Bronchial epithelial cell (primary cell): Measurements from ENCODE around the gene PMEPA1. TPM values are rescaled to one million over a fixed set of nuclear protein-coding genes. Genes with fewer than 3 reads are reported as not detected.

Experiments used
- DNase-seq: peaks from one replicate; pipeline ENCODE4 v3.0.0-alpha.2; 2010; ENCODE audit warnings: low read depth
- FAIRE-seq: peaks from 2 replicates; lab custom pipeline; 2011; peaks lifted over from hg19 to GRCh38; lab: Jason Lieb, UNC
- H3K27me3 ChIP-seq: 2 replicates; pipeline ENCODE4 v1.5.1; 2011; ENCODE audit warnings: low read length; ENCODE audit not compliant: control insufficient read depth, insufficient read depth
- H3K36me3 ChIP-seq: 2 replicates; pipeline ENCODE4 v1.5.1; 2011; ENCODE audit warnings: low read length; ENCODE audit not compliant: control insufficient read depth, insufficient read depth
- H3K4me3 ChIP-seq: 2 replicates; pipeline ENCODE4 v1.5.1; 2011; ENCODE audit warnings: mild to moderate bottlenecking, low read depth, low read length, control low read depth
- CTCF ChIP-seq: IDR thresholded peaks from 2 replicates; pipeline ENCODE4 v1.5.1; 2011; ENCODE audit warnings: mild to moderate bottlenecking, moderate library complexity, low read length, control low read depth, inconsistent platforms; ENCODE audit not compliant: insufficient read depth, severe bottlenecking
- total RNA-seq: library from RNA; depleted of rRNA; stranded (reverse); fragments of >200 nt; gene quantifications from 2 replicates; pipeline ENCODE4 v1.2.1, GENCODE V29; 2014

PMEPA1 gene
- total RNA-seq, 1 donor from 2014 or later: 51.1 TPM

- Histone ChIP-seq H3K27me3 (no peaks in the 10 kb centered on the region), H3K4me3 (no peak overlapping the region), H3K36me3 (peaks cover 2% of the 10 kb centered on the region)
- FAIRE-seq (no peak), DNase-seq (no peak)
- TF ChIP-seq CTCF: no peak
These were observed 27.4 kb downstream of the PMEPA1 start for GRCh38 chr20:57682184-57683101.

GRCh38 chr20:57680934-57681914 is 28.6 kb downstream of the PMEPA1 start:
- peaks cover 2% of the 10 kb centered on the region for H3K36me3 ChIP-seq
- DNase-seq (no peak), FAIRE-seq (no peak)
- no peaks in the 10 kb centered on the region for H3K27me3 ChIP-seq
- no peak for TF ChIP-seq CTCF
- H3K4me3 ChIP-seq: no peak overlapping the region

- Histone ChIP-seq H3K27me3 (no peaks in the 10 kb centered on the region), H3K4me3 (no peak overlapping the region), H3K36me3 (peaks cover 8% of the 10 kb centered on the region)
- TF ChIP-seq CTCF: no peak
- DNase-seq: no peak
- no peak for FAIRE-seq
These were observed 29.6 kb downstream of the PMEPA1 start for GRCh38 chr20:57680131-57680716.

GRCh38 chr20:57679113-57679512 is 30.7 kb downstream of the PMEPA1 start:
- peaks cover 9% of the 10 kb centered on the region for H3K36me3 ChIP-seq

GRCh38 chr20:57678340-57678739 is 31.5 kb downstream of the PMEPA1 start:
- TF ChIP-seq CTCF: no peak
- peaks cover 10% of the 10 kb centered on the region for H3K36me3 ChIP-seq
- no peak for FAIRE-seq
- H3K27me3 ChIP-seq: no peaks in the 10 kb centered on the region
- no peak for DNase-seq
- H3K4me3 ChIP-seq: no peak overlapping the region

More at GRCh38 chr20:57679113-57679512, 30.7 kb downstream of the PMEPA1 start:
- DNase-seq (no peak), FAIRE-seq (peak; percentile 43)
- Histone ChIP-seq H3K27me3 (no peaks in the 10 kb centered on the region), H3K4me3 (no peak overlapping the region)
- TF ChIP-seq CTCF: no peak
